Skin of body (tissue), 3 donors: ENCODE data around the gene CEP20. TPM values are rescaled to one million over a fixed set of nuclear protein-coding genes. Genes with fewer than 3 reads are reported as not detected.
A peak's percentile ranks its signal among the peaks of the same experiment; 100 is the strongest.

Source experiments
- DNase-seq: peaks from one replicate; lab custom pipeline; 2025; lab: John Stamatoyannopoulos, UW
- small RNA-seq: library from RNA; depleted of rRNA; stranded (forward); fragments of <200 nt; gene quantifications from one replicate; pipeline ENCODE3, GENCODE V24; 2014; ENCODE audit warnings: low replicate concordance
- total RNA-seq: library from RNA; depleted of rRNA; stranded (reverse); fragments of >200 nt; gene quantifications from one replicate; pipeline ENCODE4 v1.2.3, GENCODE V29; 2014

Gene CEP20
- total RNA-seq, 1 donor from 2014 or later, result 34.7 TPM

DNA sequence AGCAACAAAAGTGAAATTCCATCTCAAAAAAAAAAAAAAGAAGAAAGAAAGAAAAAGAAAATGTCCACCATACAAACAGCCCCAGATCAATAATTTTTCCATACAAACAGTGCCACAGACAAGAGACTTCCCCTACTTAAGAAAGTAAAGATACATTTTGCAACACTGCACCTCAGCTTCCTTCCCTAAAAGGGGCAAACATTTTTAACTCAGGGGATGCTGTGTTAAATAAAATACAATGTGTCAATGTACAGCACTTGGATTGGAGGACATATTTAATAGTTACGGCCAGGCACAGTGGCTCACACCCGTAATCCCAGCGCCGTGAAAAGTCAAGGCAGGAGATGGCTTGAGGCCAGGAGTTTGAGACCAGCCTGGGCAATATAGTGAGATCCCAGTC is 53.9 kb downstream of the CEP20 start:
- DNase-seq, result no peak

DNA sequence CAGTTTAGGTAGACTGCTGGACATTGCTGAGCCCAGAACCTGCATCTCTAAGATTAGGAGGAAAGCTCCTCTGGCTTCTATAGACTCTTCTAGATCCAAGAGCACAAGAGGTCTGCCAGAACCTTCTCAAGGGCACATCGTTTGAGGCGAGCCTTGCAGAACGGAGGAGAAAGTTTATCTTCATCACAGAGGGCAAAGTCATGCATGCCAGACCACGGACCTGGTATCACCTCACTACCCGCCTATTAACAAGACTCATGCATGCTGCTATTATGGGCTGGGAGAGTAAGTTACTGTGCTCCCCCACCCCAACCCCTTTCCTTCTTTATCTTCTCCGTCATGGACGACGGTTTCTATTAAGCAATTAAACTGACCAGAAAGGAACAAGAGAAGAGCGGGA is 54.9 kb downstream of the CEP20 start:
- no peak for DNase-seq

DNA sequence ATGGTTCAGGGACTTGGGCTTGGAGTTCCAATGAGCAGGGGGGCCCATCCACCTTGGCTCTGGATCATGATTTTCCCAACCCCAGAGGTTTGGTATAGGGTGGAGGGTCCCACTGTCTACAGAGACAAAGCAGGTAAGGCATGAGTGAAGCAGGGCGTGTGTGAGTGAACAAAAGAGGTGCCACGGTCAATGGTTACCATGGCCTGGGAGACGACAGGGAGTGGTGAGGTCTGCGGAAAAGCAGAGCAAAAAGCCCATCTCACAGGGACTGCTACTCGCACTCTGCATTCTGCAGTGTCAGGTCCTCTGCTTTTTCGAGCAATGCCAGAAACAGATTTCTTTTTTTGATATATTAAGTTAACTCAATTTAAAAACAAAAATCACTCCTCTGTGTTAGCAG is 56.2 kb downstream of the CEP20 start:
- DNase-seq, result no peak

DNA sequence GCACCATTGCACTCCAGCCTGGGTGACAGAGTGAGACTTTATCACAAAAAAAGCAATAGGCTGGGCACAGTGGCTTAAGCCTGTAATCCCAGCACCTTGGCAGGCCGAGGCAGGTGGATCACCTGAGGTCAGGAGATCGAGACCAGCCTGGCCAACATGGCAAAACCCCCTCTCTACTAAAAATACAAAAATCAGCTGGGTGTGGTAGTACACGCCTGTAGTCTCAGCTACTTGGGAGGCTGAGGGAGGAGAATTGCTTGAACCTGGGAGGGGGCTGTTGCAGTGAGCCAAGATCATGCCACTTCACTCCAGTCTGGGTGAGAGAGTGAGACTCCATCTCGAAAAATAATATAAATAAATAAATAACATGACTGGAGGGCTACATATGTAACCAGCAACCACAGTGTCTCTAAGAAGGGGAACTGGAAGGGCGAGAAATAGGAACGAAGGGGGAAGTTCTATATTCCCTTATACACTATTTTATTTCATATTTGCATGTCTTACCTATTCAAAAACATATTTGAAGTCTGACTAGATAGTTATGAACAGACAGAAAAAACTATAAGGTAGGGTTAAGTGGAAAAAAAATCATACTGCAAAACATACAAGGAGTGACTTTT is 57.5 kb downstream of the CEP20 start:
- DNase-seq, result no peak

DNA sequence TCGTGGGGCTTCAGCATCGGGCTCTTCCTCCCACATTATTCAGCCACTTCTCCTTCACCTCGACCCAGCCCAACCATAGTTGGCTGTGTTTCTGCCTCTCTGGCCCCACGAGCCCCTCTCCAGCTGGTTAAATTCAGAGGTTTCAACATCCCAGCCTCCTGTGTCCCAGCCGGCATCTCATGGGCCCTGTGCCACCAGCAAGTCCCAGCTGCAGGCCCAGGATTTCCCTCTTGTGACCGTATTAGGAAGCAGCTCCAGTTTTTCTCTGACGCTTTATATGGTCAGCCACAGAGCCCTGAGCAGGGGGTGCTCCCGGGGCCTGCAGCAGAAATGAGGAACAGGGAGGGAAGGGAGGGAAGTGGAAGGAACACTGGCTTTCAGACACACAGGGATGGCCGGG is 58.9 kb downstream of the CEP20 start:
- peak; percentile 27 for DNase-seq

DNA sequence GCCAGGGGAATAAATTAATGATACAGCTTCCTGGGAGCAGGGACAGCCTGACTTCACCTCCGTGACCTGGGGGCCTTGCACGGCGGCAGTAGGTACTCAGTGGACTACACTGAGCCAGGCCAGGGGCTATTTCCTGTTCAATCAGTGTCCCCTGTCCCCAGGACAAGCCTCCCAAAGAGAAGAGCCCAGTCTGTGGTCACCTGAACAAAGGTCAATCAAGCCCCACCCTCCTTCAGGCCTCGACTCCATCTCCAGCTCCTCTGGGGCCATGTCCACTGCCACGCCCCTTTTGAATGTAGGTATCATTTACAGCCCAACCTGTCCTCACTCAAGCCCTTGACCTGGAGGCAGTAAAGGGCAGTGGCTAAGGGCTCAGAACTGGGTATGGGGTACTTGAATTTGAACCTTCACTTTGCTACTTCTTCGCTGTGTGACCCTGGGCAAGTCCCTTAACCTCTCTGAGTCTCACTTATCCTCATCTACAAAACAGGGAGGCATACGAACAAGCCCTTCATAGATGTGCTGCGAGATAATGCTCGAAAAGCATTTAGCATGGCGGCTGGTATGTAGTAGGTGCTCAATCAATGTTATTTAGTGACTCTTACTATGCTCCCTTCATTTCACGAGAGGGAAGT is 60.6 kb downstream of the CEP20 start:
- DNase-seq, result no peak

DNA sequence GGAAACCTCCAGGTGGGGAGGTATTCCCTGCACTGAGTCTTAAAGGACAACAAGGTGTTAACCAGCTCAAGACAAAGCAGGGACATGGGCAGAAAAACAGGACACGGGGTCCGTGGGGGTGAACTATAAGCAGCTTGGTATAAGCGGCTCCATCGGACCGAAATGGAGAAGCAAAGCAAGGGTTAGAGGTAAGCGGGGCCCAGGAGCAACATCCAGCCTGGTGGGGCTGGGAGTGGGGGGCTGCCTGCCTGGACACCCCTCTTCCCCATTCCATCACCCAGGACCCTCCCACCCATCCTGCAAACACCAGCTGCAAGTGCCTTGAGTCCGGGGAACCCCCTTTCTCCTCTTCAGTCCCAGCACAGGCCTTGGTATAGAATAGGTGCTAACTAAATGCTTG is 61.1 kb downstream of the CEP20 start:
- no peak for DNase-seq

DNA sequence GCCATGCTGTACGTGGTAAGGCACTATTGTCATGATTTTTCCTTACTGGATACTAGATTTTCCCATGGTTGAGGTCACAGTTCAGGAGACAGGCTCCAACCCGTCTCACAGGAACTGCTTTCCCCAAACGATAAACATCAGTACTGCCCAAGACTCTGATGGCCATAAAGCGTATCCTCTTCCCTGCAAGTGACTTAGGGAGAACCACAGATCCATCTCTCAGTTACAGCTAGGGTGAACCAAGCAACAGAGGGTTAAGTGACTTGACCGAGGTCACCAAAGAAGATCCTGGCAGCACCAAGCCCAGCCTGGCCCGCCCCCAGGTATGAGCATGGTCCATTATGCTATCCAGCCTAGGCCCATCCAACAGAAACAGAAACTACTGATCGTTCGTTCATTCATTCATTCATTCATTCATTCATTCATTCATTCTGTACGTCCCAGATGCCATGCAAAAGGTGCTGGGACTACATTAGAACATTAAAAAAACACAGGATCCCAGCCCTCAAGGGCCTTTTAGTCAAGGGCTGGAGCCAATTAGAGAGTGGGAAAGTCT is 62.6 kb downstream of the CEP20 start:
- no peak for DNase-seq

DNA sequence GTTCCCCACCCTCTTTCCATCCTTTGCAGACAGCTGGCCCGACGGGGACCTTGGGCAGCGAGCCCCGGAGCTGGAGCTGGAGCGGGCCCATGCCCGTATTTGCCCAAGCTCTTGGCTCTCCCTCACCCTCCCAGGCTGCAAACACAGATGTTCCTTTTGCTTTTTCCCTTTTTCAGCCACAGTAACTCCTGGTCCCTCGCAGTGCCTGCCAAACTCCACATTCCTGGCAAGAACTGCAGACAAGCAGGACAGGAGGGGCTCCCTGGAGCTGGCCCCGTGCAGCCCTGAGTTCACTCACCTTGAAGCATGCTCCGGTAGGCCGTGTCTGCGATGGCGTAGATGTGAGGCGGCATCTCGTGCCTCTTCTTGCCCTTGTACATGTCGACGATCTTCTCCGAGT is 65.4 kb downstream of the CEP20 start:
- no peak for DNase-seq

DNA sequence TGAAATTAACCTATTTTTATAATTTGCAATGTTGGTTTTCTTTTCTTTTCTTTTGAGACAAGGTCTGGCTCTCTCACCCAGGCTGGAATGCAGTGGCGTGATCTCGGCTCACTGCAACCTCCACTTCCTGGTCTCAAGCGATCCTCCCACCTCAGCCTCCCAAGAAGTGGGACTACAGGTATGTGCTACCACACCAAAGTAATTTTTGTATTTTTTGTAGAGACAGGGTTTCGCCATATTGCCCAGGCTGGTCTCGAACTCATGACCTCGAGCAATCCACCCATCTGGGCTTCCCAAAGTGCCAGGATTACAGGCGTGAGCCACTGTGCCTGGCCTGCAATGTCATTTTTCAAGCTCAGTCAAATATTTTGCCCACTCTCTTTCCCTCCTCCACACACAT is 67.6 kb downstream of the CEP20 start:
- DNase-seq, result no peak

DNA sequence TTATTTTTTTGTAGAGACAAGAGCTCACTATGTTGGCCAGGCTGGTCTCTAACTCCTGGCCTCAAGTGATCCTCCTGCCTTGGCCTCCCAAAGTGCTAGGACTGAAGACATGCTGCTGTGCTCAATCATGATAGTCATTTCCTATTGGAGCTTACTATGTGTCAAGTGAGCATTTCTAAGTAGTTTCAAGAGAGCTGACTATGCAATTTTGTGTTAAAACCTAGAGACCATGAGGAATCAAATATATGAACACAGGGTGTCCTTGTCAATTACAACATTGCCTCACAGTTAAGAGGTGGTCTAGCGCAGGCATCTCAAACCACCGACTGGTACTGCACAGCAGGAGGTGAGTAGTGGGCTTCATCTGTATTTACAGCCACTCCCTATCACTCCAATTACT is 69.4 kb downstream of the CEP20 start:
- no peak for DNase-seq

DNA sequence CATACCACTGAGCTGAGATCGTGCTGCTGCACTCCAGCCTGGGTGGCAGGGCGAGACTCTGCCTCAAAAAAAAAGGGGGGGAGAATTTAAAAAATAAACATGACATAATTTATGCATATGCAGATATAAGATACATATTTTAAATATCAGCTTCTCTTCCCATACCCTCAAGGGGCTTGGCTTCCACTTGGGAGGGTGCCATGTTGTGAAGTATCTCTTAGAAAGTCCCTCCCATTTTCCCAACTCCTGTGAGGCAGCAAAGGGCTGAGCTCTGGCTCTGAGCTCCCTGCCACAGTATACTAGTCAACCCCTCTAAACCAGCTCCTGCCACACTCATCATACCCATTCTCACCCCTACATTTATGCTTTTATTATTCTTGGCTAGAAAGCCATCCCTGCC is 71.0 kb downstream of the CEP20 start:
- DNase-seq, result no peak

DNA sequence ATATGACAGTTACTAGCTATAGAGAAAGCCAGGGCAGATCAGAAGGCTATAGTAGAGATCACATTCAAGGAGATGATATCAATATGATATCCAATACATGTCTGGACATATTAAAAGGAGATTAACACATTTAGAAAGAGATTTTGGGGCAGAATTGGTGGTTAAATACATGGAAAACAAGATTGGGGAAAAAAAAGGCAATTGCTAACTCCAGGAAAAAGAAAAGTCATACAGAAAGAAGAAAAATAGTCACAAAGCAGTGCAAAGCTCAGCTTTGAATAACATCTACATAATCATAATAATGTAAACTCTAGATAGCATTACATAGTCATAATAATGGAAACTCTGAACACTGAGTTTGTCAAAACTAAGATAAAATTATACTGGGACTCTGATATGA is 72.2 kb downstream of the CEP20 start:
- DNase-seq, result no peak

Small RNA genes lying within 50 kb of the gene (small RNA-seq; reads per million reads assigned to genes)
- gene RNU6-213P, result not detected

Other genes with a start within 250 kb of the CEP20 start
- 31.5 TPM for gene MARF1, start 245.4 kb downstream of the CEP20 start, total RNA-seq
- gene NDE1, start 238.4 kb downstream of the CEP20 start, total RNA-seq, result 34.4 TPM
- gene MYH11, start 31.6 kb downstream of the CEP20 start, total RNA-seq, result 23.3 TPM
- gene ABCC1, start 61.0 kb upstream of the CEP20 start, total RNA-seq, result 20.4 TPM